ENCODE results near the gene C11orf86. TPM values are rescaled to one million over a fixed set of nuclear protein-coding genes. Genes with fewer than 3 reads are reported as not detected.

The C11orf86 gene
- total and polyA plus RNA-seq, 2 of the 8 experiments (the other 6 are each of a cell fraction or from before 2014, with no cell fraction given), result 0.91 to 0.97 TPM

- no peak for FAIRE-seq
- Histone ChIP-seq H3K18ac (ENCODE audit: extremely low read depth, low read length) (peak within 1 kb of the TSS; percentile 83), H3K27ac (ENCODE audit: low read depth, low read length) (peak within 1 kb of the TSS; percentile 56; the same call in 1 of the 2 replicates)
- TF ChIP-seq BACH1 (IDR thresholded peaks at IDR 0.05; ENCODE audit: low read length) (no peak), USF2 (IDR thresholded peaks at IDR 0.05; ENCODE audit: low read length) (peak; percentile 90), SP1 (IDR thresholded peaks at IDR 0.05; ENCODE audit: low read depth, low read length) (peak; percentile 96), TEAD4 (IDR thresholded peaks at IDR 0.05; ENCODE audit: low read depth, low read length) (no peak), HDAC6 (IDR thresholded peaks at IDR 0.05; ENCODE audit: low read depth, low read length) (no peak), POLR2AphosphoS5 (IDR thresholded peaks at IDR 0.05; ENCODE audit: low read depth, low read length) (peak; percentile 79), SRF (IDR thresholded peaks at IDR 0.05; ENCODE audit: low read depth, low read length) (no peak), ATF3 (IDR thresholded peaks at IDR 0.05; ENCODE audit: insufficient read depth, low read depth, low read length) (peak; percentile 69; the same call in 1 of the 2 replicates), EZH2 (IDR thresholded peaks at IDR 0.05; ENCODE audit: low read depth, low read length, severe bottlenecking) (no peak), GTF2F1 (IDR thresholded peaks at IDR 0.05; ENCODE audit: borderline replicate concordance, low read depth, low read length) (no peak)
Measured at GRCh38 chr11:66958232-66958955, 16.7 kb upstream of the C11orf86 start, which contains the start of gene PC. PC (minus strand) TSS chr11:66958383; CDS start chr11:66872159, 86,224 bp downstream.

More at GRCh38 chr11:66958232-66958955, 16.7 kb upstream of the C11orf86 start, which contains the start of gene PC:
- Histone ChIP-seq H2AFZ (ENCODE audit: low read length) (peak within 1 kb of the TSS; percentile 99), H3K14ac (ENCODE audit: insufficient read length) (no peak within 1 kb of the TSS), H3K27me3 (replicated peaks in 1 of 4; ENCODE audit: control insufficient read depth in 3 of 4, extremely low read depth in 1 of 4, insufficient read depth in 3 of 4, low read length in 3 of 4) (peaks cover 0 to 6% (median 4%) of the 10 kb centered on the region in 4 experiments; a peak in 4 of 7 replicates), H3K79me2 (ENCODE audit: control insufficient read depth in 1 of 2, insufficient read depth in 2 of 2, low read length in 2 of 2) (peaks cover 0 to 4% of the 10 kb centered on the region in 2 experiments; a peak in 1 of 4 replicates), H3K36me3 (ENCODE audit: control insufficient read depth in 2 of 4, insufficient read depth in 4 of 4, low read length in 3 of 4) (no peaks in the 10 kb centered on the region), H2AK5ac (ENCODE audit: low read depth, low read length) (peak within 1 kb of the TSS; percentile 18; the same call in 1 of the 2 replicates), H2BK12ac (ENCODE audit: low read depth, low read length) (peak within 1 kb of the TSS; percentile 96), H3K23me2 (ENCODE audit: low read depth, low read length) (peaks cover 5% of the 10 kb centered on the region), H3K9me3 (ENCODE audit: insufficient read depth in 2 of 2, low read depth in 1 of 2, low read length in 1 of 2) (no peaks in the 10 kb centered on the region), H3K56ac (replicated peaks; ENCODE audit: insufficient read length, low read depth, low read length) (no peak within 1 kb of the TSS), H2BK20ac (ENCODE audit: low read length) (0 out of 2 replicates have a peak within 1 kb of the TSS, but pooled peaks have one; percentile 0), H2BK15ac (ENCODE audit: low read length) (no peak within 1 kb of the TSS), H3K4me1 (replicated peaks in 1 of 4; ENCODE audit: control insufficient read depth in 3 of 4, insufficient read depth in 4 of 4, low read length in 3 of 4) (peaks cover 3 to 16% (median 7%) of the 10 kb centered on the region in 4 experiments), H3K9ac (replicated peaks in 1 of 4; ENCODE audit: extremely low read depth in 1 of 4, low read depth in 3 of 4, low read length in 3 of 4) (peak within 1 kb of the TSS in 3 of 4 experiments; percentile 45 to 72 (median 61); a peak in 5 of 7 replicates), H3K79me1 (ENCODE audit: low read depth, low read length) (no peaks in the 10 kb centered on the region), H3K4ac (replicated peaks; ENCODE audit: insufficient read length, low read depth, low read length) (peak within 1 kb of the TSS; percentile 57), H3K23ac (ENCODE audit: insufficient read length) (no peak within 1 kb of the TSS), H4K5ac (ENCODE audit: insufficient read length, low read depth, low read length) (peak within 1 kb of the TSS; percentile 67), H4K20me1 (replicated peaks in 1 of 2; ENCODE audit: control insufficient read depth in 1 of 2, insufficient read depth in 2 of 2, low read length in 2 of 2) (no peaks in the 10 kb centered on the region), H4K8ac (ENCODE audit: extremely low read depth, insufficient read depth, low read length) (peak within 1 kb of the TSS; percentile 93; the same call in 1 of the 2 replicates), H3K4me2 (ENCODE audit: insufficient read depth in 1 of 2, low read depth in 2 of 2, low read length in 2 of 2) (peak within 1 kb of the TSS; percentile 81 to 88), H3K4me3 (ENCODE audit: extremely low read depth in 1 of 4, insufficient read depth in 2 of 4, low read depth in 3 of 4, low read length in 4 of 4) (peak within 1 kb of the TSS; percentile 52 to 72 (median 61)), H2BK120ac (replicated peaks; ENCODE audit: low read depth, low read length) (no peak within 1 kb of the TSS), H2BK5ac (ENCODE audit: low read depth, low read length) (peak within 1 kb of the TSS; percentile 75), H4K91ac (replicated peaks; ENCODE audit: insufficient read length, low read length) (peak within 1 kb of the TSS; percentile 38)
- 2% methylated on average over 44 of the region's 74 CpGs; no CpG with 5 or more reads in 1 of the 2 experiments for WGBS, 2 experiments (ENCODE audit: extremely low coverage in 1 of 2, insufficient coverage in 1 of 2, insufficient read length in 1 of 2, insufficient replicate concordance in 2 of 2, low coverage in 1 of 2, low lambda C conversion rate in 2 of 2, missing lambda C conversion rate in 1 of 2)
- ChIA-PET CTCF (ENCODE audit: partially characterized antibody) (interaction anchor here (0.7 to 3.6 kb wide), 8 partner anchors 8 to 222 kb away, joined by 3 to 25 read pairs (median 4); partner anchors contain the start of genes C11orf86 and SYT12), POLR2A (ENCODE audit: partially characterized antibody) (interaction anchor here (0.6 to 3.8 kb wide), 11 partner anchors 11 to 342 kb away, joined by 3 to 11 read pairs (median 3); partner anchors contain the start of genes RBM14 and RCE1)
- peak; percentile 97 to 100 for DNase-seq (ENCODE audit: low read depth in 1 of 2, low spot score in 2 of 2)
